GM23338 (cell line): ENCODE results near the gene STOM. TPM values are rescaled to one million over a fixed set of nuclear protein-coding genes. Genes with fewer than 3 reads are reported as not detected.

Experiments used
- ATAC-seq: fragments of 200-7000 bp; cut with Tn5 transposase; 3 replicates; pipeline ENCODE4 v1.9.1; 2020
- DNase-seq: peaks from one replicate; pipeline ENCODE4 v3.0.0-alpha.2; 2015; ENCODE audit warnings: low spot score
- H2AFZ ChIP-seq: fragments of 200-600 bp; sonication (generic); 2 replicates; pipeline ENCODE4 v1.8.0; 2016; ENCODE audit warnings: antibody characterized with exemption, mild to moderate bottlenecking, moderate library complexity
- H3F3A ChIP-seq: fragments of 200-600 bp; sonication (generic); replicated peaks from 2 replicates; pipeline ENCODE4 v1.8.0; 2017; ENCODE audit warnings: antibody characterized with exemption, mixed run types, low read depth
- H3K27ac ChIP-seq: fragments of 200-600 bp; sonication (generic); 2 replicates; pipeline ENCODE4 v1.6.1; 2016; ENCODE audit warnings: low read depth
- H3K27me3 ChIP-seq: fragments of 200-600 bp; sonication (generic); 2 replicates; pipeline ENCODE4 v1.8.0; 2016; ENCODE audit warnings: mild to moderate bottlenecking, mixed run types, moderate library complexity; ENCODE audit not compliant: insufficient read depth
- H3K36me3 ChIP-seq: fragments of 200-600 bp; sonication (generic); 2 replicates; pipeline ENCODE4 v1.8.0; 2016; ENCODE audit warnings: mild to moderate bottlenecking; ENCODE audit not compliant: insufficient read depth
- H3K4me1 ChIP-seq: fragments of 200-600 bp; sonication (generic); 2 replicates; pipeline ENCODE4 v1.8.0; 2016; ENCODE audit warnings: mild to moderate bottlenecking, moderate library complexity; ENCODE audit not compliant: insufficient read depth
- H3K4me2 ChIP-seq: fragments of 200-600 bp; sonication (generic); 2 replicates; pipeline ENCODE4 v1.7.1; 2017; ENCODE audit warnings: mixed run types
- H3K4me3 ChIP-seq: fragments of 200-600 bp; sonication (generic); 2 replicates; pipeline ENCODE4 v1.6.1; 2016; ENCODE audit warnings: mixed run types
- H3K79me2 ChIP-seq: fragments of 200-600 bp; sonication (generic); replicated peaks from 2 replicates; pipeline ENCODE4 v1.8.0; 2017; ENCODE audit warnings: mild to moderate bottlenecking; ENCODE audit not compliant: insufficient read depth
- H3K9me2 ChIP-seq: fragments of 200-600 bp; sonication (generic); 2 replicates; pipeline ENCODE4 v1.8.0; 2017; ENCODE audit not compliant: insufficient read depth
- H4K20me1 ChIP-seq: fragments of 200-600 bp; sonication (generic); replicated peaks from 2 replicates; pipeline ENCODE4 v1.8.0; 2017; ENCODE audit warnings: mild to moderate bottlenecking; ENCODE audit not compliant: insufficient read depth
- H3K27ac Mint-ChIP-seq: 2 replicates; pipeline ENCODE4 v1.8.0; 2020; ENCODE audit warnings: inconsistent platforms, mild to moderate bottlenecking, moderate library complexity, mixed read lengths
- H3K27me3 Mint-ChIP-seq: 3 replicates; pipeline ENCODE4 v1.8.0; 2022; ENCODE audit warnings: low read depth, mild to moderate bottlenecking, moderate library complexity, mixed read lengths, inconsistent platforms; ENCODE audit not compliant: insufficient read depth, poor library complexity
- H3K36me3 Mint-ChIP-seq: 3 replicates; pipeline ENCODE4 v1.8.0; 2021; ENCODE audit warnings: low read depth, mild to moderate bottlenecking, inconsistent platforms, moderate library complexity, mixed read lengths
- H3K4me1 Mint-ChIP-seq: 3 replicates; pipeline ENCODE4 v1.8.0; 2020; ENCODE audit warnings: mild to moderate bottlenecking, inconsistent platforms, mixed read lengths
- H3K4me3 Mint-ChIP-seq: 3 replicates; pipeline ENCODE4 v1.8.0; 2021; ENCODE audit warnings: moderate library complexity, mild to moderate bottlenecking, inconsistent platforms, mixed read lengths
- H3K9me3 Mint-ChIP-seq: 3 replicates; pipeline ENCODE4 v1.8.0; 2020; ENCODE audit warnings: moderate library complexity, mild to moderate bottlenecking, inconsistent platforms, mixed read lengths
- CREB1 ChIP-seq: fragments of 250-450 bp; sonication (Bioruptor Pico); IDR thresholded peaks from 2 replicates; pipeline ENCODE4 v1.5.0; 2020; ENCODE audit warnings: low read depth, mild to moderate bottlenecking, moderate library complexity
- CTCF ChIP-seq, 2 experiments: fragments of 200-600 bp in 1 of 2; sonication (generic) in 1 of 2; conservative IDR thresholded peaks; 2 replicates each; pipeline versions ENCODE4 v1.5.1 to v1.6.1; 2016 to 2017; ENCODE audit warnings: antibody characterized with exemption in 2 of 2, low read depth in 2 of 2, mild to moderate bottlenecking in 2 of 2, moderate library complexity in 1 of 2
- ETS1 ChIP-seq: IDR thresholded peaks from 2 replicates; pipeline ENCODE4 v1.6.1; 2016; ENCODE audit warnings: antibody characterized with exemption
- EZH2 ChIP-seq: fragments of 200-600 bp; sonication (generic); IDR thresholded peaks from one replicate; pipeline ENCODE4 v1.8.0; 2017; ENCODE audit warnings: antibody characterized with exemption, mild to moderate bottlenecking, low read depth; ENCODE audit not compliant: unreplicated experiment
- EZH2phosphoT487 ChIP-seq: fragments of 200-600 bp; sonication (generic); IDR thresholded peaks from one replicate; pipeline ENCODE4 v1.8.1; 2018; ENCODE audit warnings: antibody characterized with exemption; ENCODE audit not compliant: unreplicated experiment
- JUNB ChIP-seq: IDR thresholded peaks from one replicate; pipeline ENCODE4 v1.6.1; 2016; ENCODE audit warnings: antibody characterized with exemption; ENCODE audit not compliant: unreplicated experiment
- NANOG ChIP-seq: IDR thresholded peaks from 2 replicates; pipeline ENCODE4 v1.6.1; 2016; ENCODE audit warnings: antibody characterized with exemption, borderline replicate concordance
- POLR2AphosphoS5 ChIP-seq: IDR thresholded peaks from 2 replicates; pipeline ENCODE4 v1.6.1; 2016; ENCODE audit warnings: antibody characterized with exemption, low read depth
- STAT1 ChIP-seq: IDR thresholded peaks from one replicate; pipeline ENCODE4 v1.6.1; 2016; ENCODE audit warnings: antibody characterized with exemption; ENCODE audit not compliant: unreplicated experiment
- ZNF114 ChIP-seq: fragments of 250-450 bp; sonication (Bioruptor Pico); IDR thresholded peaks from 2 replicates; pipeline ENCODE4 v1.5.0; 2020; ENCODE audit warnings: mild to moderate bottlenecking, moderate library complexity
- ZNF331 ChIP-seq: fragments of 250-450 bp; sonication (Bioruptor Pico); IDR thresholded peaks from 2 replicates; pipeline ENCODE4 v1.5.0; 2020; ENCODE audit warnings: low read depth, mild to moderate bottlenecking, moderate library complexity
- polyA plus RNA-seq: library from polyadenylated mRNA; unstranded; fragments of >200 nt; fragmentation: Nextera tagmentation; extraction: Ambion mirVana; gene quantifications from 2 replicates; pipeline ENCODE4 v1.2.1, GENCODE V29; 2016
- total RNA-seq: library from RNA; depleted of rRNA; stranded (reverse); fragments of >200 nt; shearing (Covaris generic); gene quantifications from 2 replicates; pipeline ENCODE4 v1.2.3, GENCODE V29; 2014
- TF ChIP-seq, protein P1 (sequence below): IDR thresholded peaks from one replicate; pipeline ENCODE4 v1.6.1; 2018; ENCODE audit warnings: antibody characterized with exemption; ENCODE audit not compliant: unreplicated experiment

The STOM gene
- total and polyA plus RNA-seq, 2 experiments from 2014 or later = 29.4 to 51.1 TPM

GRCh38 chr9:121324755-121325154, 45.3 kb downstream of the STOM start (continued):
- no peak for TF ChIP-seq ETS1
- TF ChIP-seq, protein P1, sequence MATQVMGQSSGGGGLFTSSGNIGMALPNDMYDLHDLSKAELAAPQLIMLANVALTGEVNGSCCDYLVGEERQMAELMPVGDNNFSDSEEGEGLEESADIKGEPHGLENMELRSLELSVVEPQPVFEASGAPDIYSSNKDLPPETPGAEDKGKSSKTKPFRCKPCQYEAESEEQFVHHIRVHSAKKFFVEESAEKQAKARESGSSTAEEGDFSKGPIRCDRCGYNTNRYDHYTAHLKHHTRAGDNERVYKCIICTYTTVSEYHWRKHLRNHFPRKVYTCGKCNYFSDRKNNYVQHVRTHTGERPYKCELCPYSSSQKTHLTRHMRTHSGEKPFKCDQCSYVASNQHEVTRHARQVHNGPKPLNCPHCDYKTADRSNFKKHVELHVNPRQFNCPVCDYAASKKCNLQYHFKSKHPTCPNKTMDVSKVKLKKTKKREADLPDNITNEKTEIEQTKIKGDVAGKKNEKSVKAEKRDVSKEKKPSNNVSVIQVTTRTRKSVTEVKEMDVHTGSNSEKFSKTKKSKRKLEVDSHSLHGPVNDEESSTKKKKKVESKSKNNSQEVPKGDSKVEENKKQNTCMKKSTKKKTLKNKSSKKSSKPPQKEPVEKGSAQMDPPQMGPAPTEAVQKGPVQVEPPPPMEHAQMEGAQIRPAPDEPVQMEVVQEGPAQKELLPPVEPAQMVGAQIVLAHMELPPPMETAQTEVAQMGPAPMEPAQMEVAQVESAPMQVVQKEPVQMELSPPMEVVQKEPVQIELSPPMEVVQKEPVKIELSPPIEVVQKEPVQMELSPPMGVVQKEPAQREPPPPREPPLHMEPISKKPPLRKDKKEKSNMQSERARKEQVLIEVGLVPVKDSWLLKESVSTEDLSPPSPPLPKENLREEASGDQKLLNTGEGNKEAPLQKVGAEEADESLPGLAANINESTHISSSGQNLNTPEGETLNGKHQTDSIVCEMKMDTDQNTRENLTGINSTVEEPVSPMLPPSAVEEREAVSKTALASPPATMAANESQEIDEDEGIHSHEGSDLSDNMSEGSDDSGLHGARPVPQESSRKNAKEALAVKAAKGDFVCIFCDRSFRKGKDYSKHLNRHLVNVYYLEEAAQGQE = no peak

- no peaks in the 10 kb centered on the region; the same call in 2 of the 3 replicates for H3K9me3 Mint-ChIP-seq
- H4K20me1 ChIP-seq = no peaks in the 10 kb centered on the region
- H3K79me2 ChIP-seq = no peaks in the 10 kb centered on the region
- TF ChIP-seq ZNF331 (CRISPR knock-in tag) (no peak), EZH2phosphoT487 (no peak), CTCF (conservative IDR thresholded peaks at IDR 0.05; ENCODE audit: low read depth in 2 of 2) (no peak), EZH2 (no peak), NANOG (no peak), ETS1 (no peak), CREB1 (CRISPR knock-in tag) (no peak), STAT1 (no peak), POLR2AphosphoS5 (no peak), JUNB (no peak), ZNF114 (no peak)
- no peak overlapping the region for H3K27ac Mint-ChIP-seq
- no peak for DNase-seq
- no peak overlapping the region for H2AFZ ChIP-seq
- no peak overlapping the region for H3K27ac ChIP-seq
- H3K27me3 Mint-ChIP-seq = peaks cover 6% of the 10 kb centered on the region
- no peak for ATAC-seq
- no peaks in the 10 kb centered on the region; the same call in 1 of the 2 replicates for H3K4me1 ChIP-seq
- peaks cover 37% of the 10 kb centered on the region for H3K36me3 Mint-ChIP-seq
- H3K4me1 Mint-ChIP-seq = no peaks in the 10 kb centered on the region
- H3K36me3 ChIP-seq = no peaks in the 10 kb centered on the region
- no peaks in the 10 kb centered on the region for H3K27me3 ChIP-seq
- no peak overlapping the region for H3K4me2 ChIP-seq
- H3K9me2 ChIP-seq = no peaks in the 10 kb centered on the region
- no peaks in the 10 kb centered on the region for H3F3A ChIP-seq
- H3K4me3 ChIP-seq = no peak overlapping the region
- H3K4me3 Mint-ChIP-seq = no peak overlapping the region
Observed at GRCh38 chr9:121324316-121324715, 45.7 kb downstream of the STOM start.
